ENCODE results near the gene CHRFAM7A.
"Not testable (repeated sequence)": the region's sequence is repeated elsewhere in the genome, so short reads cannot be mapped to it uniquely, and the experiment has no call there.

GRCh38 chr15:30326145-30326544, 67.2 kb downstream of the CHRFAM7A start:
- TF ChIP-seq CTCF (IDR thresholded peaks at IDR 0.05; ENCODE audit: low read depth, low read length, poor library complexity, severe bottlenecking); EZH2phosphoT487 (IDR thresholded peaks at IDR 0.05; ENCODE audit: borderline replicate concordance, low read length): not testable (repeated sequence)

Measured in DOHH2 (cell line).